Measurements from ENCODE around the gene ZNF337. TPM values are rescaled to one million over a fixed set of nuclear protein-coding genes. Genes with fewer than 3 reads are reported as not detected.
A peak's percentile ranks its signal among the peaks of the same experiment; 100 is the strongest.

The ZNF337 gene
- total RNA-seq, 1 donor from 2014 or later = 15.6 TPM

DNA sequence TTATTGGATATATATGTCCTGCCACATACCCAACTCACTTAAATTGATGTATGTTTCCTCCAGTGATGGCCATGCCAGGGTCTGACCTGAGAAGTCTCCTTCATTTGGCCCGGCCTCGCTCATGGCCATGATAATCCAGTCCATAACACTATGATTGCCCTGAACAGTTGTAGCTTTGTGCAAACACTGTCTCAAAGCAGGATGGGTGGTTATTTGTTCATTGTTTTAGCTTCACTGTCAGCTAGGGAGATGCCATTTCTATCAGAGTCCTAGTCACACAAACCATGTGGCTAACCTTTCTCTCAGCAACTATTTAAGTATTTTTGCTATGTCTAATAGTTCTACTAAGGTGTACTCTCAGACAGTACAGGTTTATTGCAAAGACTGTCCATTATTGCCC lies 47.6 kb upstream of the ZNF337 start:
- FAIRE-seq = no peak
- no peaks in the 10 kb centered on the region for H3K36me3 ChIP-seq (ENCODE audit: insufficient read depth, low read length)
- Mint-ChIP-seq H3K36me3 (ENCODE audit: low read depth, unreplicated experiment) (peaks cover 14% of the 10 kb centered on the region), H3K27ac (ENCODE audit: unreplicated experiment) (no peak overlapping the region), H3K9me3 (ENCODE audit: unreplicated experiment) (no peaks in the 10 kb centered on the region), H3K4me1 (ENCODE audit: low read depth, unreplicated experiment) (peaks cover 6% of the 10 kb centered on the region), H3K27me3 (ENCODE audit: low read depth, unreplicated experiment) (no peaks in the 10 kb centered on the region), H3K4me3 (ENCODE audit: unreplicated experiment) (no peak overlapping the region)
- no peaks in the 10 kb centered on the region for H4K20me1 ChIP-seq (ENCODE audit: insufficient read depth, low read length)
- H3K4me1 ChIP-seq (ENCODE audit: insufficient read depth, low read length) = no peaks in the 10 kb centered on the region
- no peak overlapping the region for H3K4me2 ChIP-seq (ENCODE audit: low read length)
- no peak overlapping the region for H2AFZ ChIP-seq (ENCODE audit: low read depth, low read length)
- H3K79me2 ChIP-seq (ENCODE audit: insufficient read depth, low read length) = no peaks in the 10 kb centered on the region
- H3K27me3 ChIP-seq (ENCODE audit: insufficient read depth, low read length) = no peaks in the 10 kb centered on the region
- no peak for DNase-seq (ENCODE audit: low read depth)
- H3K4me3 ChIP-seq (ENCODE audit: insufficient read depth, low read depth, low read length) = no peak overlapping the region
- H3K27ac ChIP-seq (ENCODE audit: low read depth, low read length) = no peak overlapping the region
- H3K9me3 ChIP-seq (ENCODE audit: insufficient read depth, low read depth, low read length) = no peaks in the 10 kb centered on the region
- H3K9ac ChIP-seq (ENCODE audit: low read length) = no peak overlapping the region
- no peak for TF ChIP-seq CTCF (IDR thresholded peaks at IDR 0.05; ENCODE audit: insufficient read depth, low read depth, low read length)
- no peak for TF ChIP-seq EZH2 (IDR thresholded peaks at IDR 0.05; ENCODE audit: insufficient read depth, low read length)

DNA sequence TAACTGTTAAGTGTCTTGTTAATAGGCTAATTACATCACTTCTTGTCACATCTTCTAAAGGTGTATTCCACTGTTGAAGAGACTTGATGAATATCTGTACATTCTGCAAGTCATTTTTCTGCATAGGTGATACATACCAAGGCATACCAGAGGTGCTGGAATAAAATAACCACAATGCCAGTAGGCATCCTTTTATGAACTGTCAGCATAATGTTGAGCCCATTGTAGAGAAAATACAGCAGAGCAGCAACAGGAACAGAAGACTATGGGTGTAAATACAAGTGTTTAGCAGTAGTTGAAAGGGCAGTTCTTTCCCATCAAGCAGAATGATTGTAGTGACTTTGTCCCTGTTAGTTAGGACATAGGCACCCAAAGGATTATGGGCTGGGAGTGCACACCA lies 44.4 kb upstream of the ZNF337 start:
- no peaks in the 10 kb centered on the region for H3K9me3 Mint-ChIP-seq (ENCODE audit: unreplicated experiment)
- H3K4me3 ChIP-seq (ENCODE audit: insufficient read depth, low read depth, low read length) = no peak overlapping the region
- TF ChIP-seq CTCF (IDR thresholded peaks at IDR 0.05; ENCODE audit: insufficient read depth, low read depth, low read length) (no peak), EZH2 (IDR thresholded peaks at IDR 0.05; ENCODE audit: insufficient read depth, low read length) (no peak)
- no peaks in the 10 kb centered on the region for H3K27me3 Mint-ChIP-seq (ENCODE audit: low read depth, unreplicated experiment)
- H3K79me2 ChIP-seq (ENCODE audit: insufficient read depth, low read length) = no peaks in the 10 kb centered on the region
- H3K36me3 Mint-ChIP-seq (ENCODE audit: low read depth, unreplicated experiment) = peaks cover 14% of the 10 kb centered on the region
- H3K36me3 ChIP-seq (ENCODE audit: insufficient read depth, low read length) = no peaks in the 10 kb centered on the region
- no peaks in the 10 kb centered on the region for H3K4me1 ChIP-seq (ENCODE audit: insufficient read depth, low read length)
- no peak for FAIRE-seq
- H3K4me2 ChIP-seq (ENCODE audit: low read length) = no peak overlapping the region
- H3K4me1 Mint-ChIP-seq (ENCODE audit: low read depth, unreplicated experiment) = peaks cover 6% of the 10 kb centered on the region
- H3K27ac ChIP-seq (ENCODE audit: low read depth, low read length) = no peak overlapping the region
- no peak overlapping the region for H3K27ac Mint-ChIP-seq (ENCODE audit: unreplicated experiment)
- H2AFZ ChIP-seq (ENCODE audit: low read depth, low read length) = no peak overlapping the region
- H3K27me3 ChIP-seq (ENCODE audit: insufficient read depth, low read length) = no peaks in the 10 kb centered on the region
- no peak overlapping the region for H3K9ac ChIP-seq (ENCODE audit: low read length)
- H3K4me3 Mint-ChIP-seq (ENCODE audit: unreplicated experiment) = no peak overlapping the region
- no peaks in the 10 kb centered on the region for H3K9me3 ChIP-seq (ENCODE audit: insufficient read depth, low read depth, low read length)
- H4K20me1 ChIP-seq (ENCODE audit: insufficient read depth, low read length) = no peaks in the 10 kb centered on the region
- DNase-seq (ENCODE audit: low read depth) = no peak

- Histone ChIP-seq H3K79me2 (ENCODE audit: insufficient read depth, low read length) (no peaks in the 10 kb centered on the region), H3K4me2 (ENCODE audit: low read length) (peak overlapping the region; percentile 8), H4K20me1 (ENCODE audit: insufficient read depth, low read length) (no peaks in the 10 kb centered on the region), H3K4me1 (ENCODE audit: insufficient read depth, low read length) (no peaks in the 10 kb centered on the region), H3K36me3 (ENCODE audit: insufficient read depth, low read length) (no peaks in the 10 kb centered on the region), H3K27me3 (ENCODE audit: insufficient read depth, low read length) (no peaks in the 10 kb centered on the region), H3K4me3 (ENCODE audit: insufficient read depth, low read depth, low read length) (no peak overlapping the region), H2AFZ (ENCODE audit: low read depth, low read length) (no peak overlapping the region), H3K9ac (ENCODE audit: low read length) (no peak overlapping the region), H3K27ac (ENCODE audit: low read depth, low read length) (no peak overlapping the region), H3K9me3 (ENCODE audit: insufficient read depth, low read depth, low read length) (no peaks in the 10 kb centered on the region)
- DNase-seq (ENCODE audit: low read depth) (no peak), FAIRE-seq (no peak)
- Mint-ChIP-seq H3K27ac (ENCODE audit: unreplicated experiment) (no peak overlapping the region), H3K27me3 (ENCODE audit: low read depth, unreplicated experiment) (no peaks in the 10 kb centered on the region), H3K9me3 (ENCODE audit: unreplicated experiment) (no peaks in the 10 kb centered on the region), H3K4me3 (ENCODE audit: unreplicated experiment) (no peak overlapping the region), H3K4me1 (ENCODE audit: low read depth, unreplicated experiment) (peaks cover 5% of the 10 kb centered on the region), H3K36me3 (ENCODE audit: low read depth, unreplicated experiment) (peaks cover 9% of the 10 kb centered on the region)
- no peak for TF ChIP-seq EZH2 (IDR thresholded peaks at IDR 0.05; ENCODE audit: insufficient read depth, low read length)
Measured at GRCh38 chr20:25739615-25740320, 43.1 kb upstream of the ZNF337 start.
